Thymus (tissue), 11 donors: ENCODE data around the gene PAN3. TPM values are rescaled to one million over a fixed set of nuclear protein-coding genes. Genes with fewer than 3 reads are reported as not detected.
A peak's percentile ranks its signal among the peaks of the same experiment; 100 is the strongest.

Experiments used
- DNase-seq, 9 donors: peaks; one replicate each; pipeline ENCODE4 v3.0.0-alpha.2; 2013; ENCODE audit warnings: low spot score in 9 of 9, low read depth in 6 of 9, missing footprints in 1 of 9
- H3K27ac ChIP-seq, 2 donors: one replicate each; pipeline ENCODE4 v1.5.1; 2013; ENCODE audit warnings: control low read depth in 1 of 2, low read depth in 1 of 2, low read length in 1 of 2, mild to moderate bottlenecking in 1 of 2, moderate library complexity in 1 of 2
- H3K27me3 ChIP-seq, 2 donors: one replicate each; pipeline ENCODE4 v1.5.1; 2013; ENCODE audit warnings: low read length in 1 of 2; ENCODE audit not compliant: control insufficient read depth in 2 of 2, insufficient read depth in 1 of 2
- H3K36me3 ChIP-seq, 2 donors: one replicate each; pipeline ENCODE4 v1.5.1; 2013; ENCODE audit warnings: low read length in 1 of 2, mild to moderate bottlenecking in 1 of 2, moderate library complexity in 1 of 2; ENCODE audit not compliant: control insufficient read depth in 2 of 2, insufficient read depth in 2 of 2
- H3K4me1 ChIP-seq, 2 donors: one replicate each; pipeline ENCODE4 v1.5.1; 2013; ENCODE audit warnings: low read length in 2 of 2; ENCODE audit not compliant: control insufficient read depth in 2 of 2, insufficient read depth in 2 of 2
- H3K4me3 ChIP-seq, 2 donors: one replicate each; pipeline ENCODE4 v1.5.1; 2013; ENCODE audit warnings: low read length in 2 of 2, control low read depth in 1 of 2, mild to moderate bottlenecking in 1 of 2
- H3K9me3 ChIP-seq, 2 donors: one replicate each; pipeline ENCODE4 v1.5.1; 2013; ENCODE audit warnings: low read length in 1 of 2, mild to moderate bottlenecking in 1 of 2; ENCODE audit not compliant: control insufficient read depth in 2 of 2, insufficient read depth in 1 of 2
- WGBS: extraction: QIAGEN DNeasy Blood & Tissue Kit; methylation state at CpG from one replicate; pipeline ENCODE4 v1.1.7; 2013; 5-methylcytosine and 5-hydroxymethylcytosine counted together
- polyA plus RNA-seq: library from polyadenylated mRNA; stranded (reverse); fragments of 200-250 nt; gene quantifications from one replicate; pipeline ENCODE4 v1.2.3, GENCODE V29; 2013
- total RNA-seq: library from RNA; stranded (reverse); fragments of 120-200 nt; gene quantifications from one replicate; pipeline ENCODE4 v1.2.4, GENCODE V29; 2013
- donor health status: healthy.

PAN3 gene
- total and polyA plus RNA-seq, 2 donors, result 22.1 to 46.1 TPM

GRCh38 chr13:28286263-28286662 is 147.9 kb downstream of the PAN3 start:
- 93% methylated on average over 1 of the region's 1 CpG for WGBS
- peaks cover 18 to 59% of the 10 kb centered on the region in 2 donors for H3K36me3 ChIP-seq

DNA sequence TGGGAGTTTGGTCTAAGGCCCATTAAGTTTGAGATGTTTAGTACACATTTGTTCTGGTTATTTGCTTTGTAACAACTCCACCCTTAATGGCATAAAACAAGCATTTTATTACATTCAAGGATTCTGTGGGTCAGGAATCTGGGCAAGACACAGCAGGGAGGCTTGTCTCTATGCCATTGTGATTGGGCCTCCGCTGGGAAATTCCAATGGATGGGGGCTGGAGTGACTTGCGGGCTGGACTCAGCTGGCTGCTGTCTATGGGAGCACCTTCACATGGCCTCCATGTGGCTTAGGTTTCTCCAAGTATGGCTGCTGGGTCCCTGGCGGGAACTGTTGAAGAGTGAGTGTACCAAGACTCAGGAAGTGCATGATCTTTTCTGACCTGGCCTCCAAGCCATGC is 159.0 kb downstream of the PAN3 start:
- H3K4me3 ChIP-seq, result no peak overlapping the region
- WGBS, result 98% methylated on average over 3 of the region's 3 CpGs
- no peaks in the 10 kb centered on the region for H3K9me3 ChIP-seq
- no peaks in the 10 kb centered on the region for H3K4me1 ChIP-seq
- no peak for DNase-seq
- H3K27ac ChIP-seq, result no peak overlapping the region
- peaks cover 7 to 18% of the 10 kb centered on the region in 2 donors for H3K36me3 ChIP-seq
- no peaks in the 10 kb centered on the region for H3K27me3 ChIP-seq

More at GRCh38 chr13:28286263-28286662, 147.9 kb downstream of the PAN3 start:
- Histone ChIP-seq H3K9me3 (no peaks in the 10 kb centered on the region), H3K27me3 (no peaks in the 10 kb centered on the region), H3K27ac (no peak overlapping the region), H3K4me1 (no peaks in the 10 kb centered on the region), H3K4me3 (no peak overlapping the region)
- DNase-seq, result no peak

GRCh38 chr13:28299916-28300315 is 161.6 kb downstream of the PAN3 start:
- Histone ChIP-seq H3K27me3 (no peaks in the 10 kb centered on the region), H3K4me1 (no peaks in the 10 kb centered on the region), H3K36me3 (peaks cover 3% of the 10 kb centered on the region in 2 donors), H3K4me3 (no peak overlapping the region), H3K9me3 (no peaks in the 10 kb centered on the region), H3K27ac (no peak overlapping the region)
- DNase-seq, result no peak
- WGBS, result 98% methylated on average over 2 of the region's 2 CpGs

- Histone ChIP-seq H3K27me3 (no peaks in the 10 kb centered on the region), H3K36me3 (no peaks in the 10 kb centered on the region), H3K9me3 (no peaks in the 10 kb centered on the region), H3K4me3 (no peak overlapping the region), H3K4me1 (no peaks in the 10 kb centered on the region), H3K27ac (no peak overlapping the region)
- 75% methylated on average over 4 of the region's 4 CpGs for WGBS
- no peak for DNase-seq
Measured at GRCh38 chr13:28301839-28302238, 163.5 kb downstream of the PAN3 start.

- DNase-seq, result no peak
- Histone ChIP-seq H3K4me3 (no peak overlapping the region), H3K27me3 (no peaks in the 10 kb centered on the region), H3K4me1 (no peaks in the 10 kb centered on the region), H3K9me3 (no peaks in the 10 kb centered on the region), H3K27ac (no peak overlapping the region), H3K36me3 (no peaks in the 10 kb centered on the region)
- 71% methylated on average over 10 of the region's 10 CpGs for WGBS
Measured at GRCh38 chr13:28306325-28306724, 168.0 kb downstream of the PAN3 start.

GRCh38 chr13:28313579-28313978 is 175.2 kb downstream of the PAN3 start:
- Histone ChIP-seq H3K27me3 (no peaks in the 10 kb centered on the region), H3K36me3 (no peaks in the 10 kb centered on the region), H3K27ac (no peak overlapping the region), H3K4me3 (no peak overlapping the region), H3K4me1 (no peaks in the 10 kb centered on the region), H3K9me3 (no peaks in the 10 kb centered on the region)
- peak in 3 of 9 donors; percentile 7 to 47 (median 22) for DNase-seq
- 97% methylated on average over 6 of the region's 6 CpGs for WGBS

- H3K27ac ChIP-seq, result no peak overlapping the region
- H3K27me3 ChIP-seq, result no peaks in the 10 kb centered on the region
- H3K4me1 ChIP-seq, result no peaks in the 10 kb centered on the region
- DNase-seq, result no peak
- H3K36me3 ChIP-seq, result no peaks in the 10 kb centered on the region
- no peak overlapping the region for H3K4me3 ChIP-seq
- no peaks in the 10 kb centered on the region for H3K9me3 ChIP-seq
- WGBS, result 98% methylated on average over 6 of the region's 6 CpGs
Measured at GRCh38 chr13:28314879-28315278, 176.5 kb downstream of the PAN3 start.

GRCh38 chr13:28316129-28316528 is 177.8 kb downstream of the PAN3 start:
- Histone ChIP-seq H3K27me3 (no peaks in the 10 kb centered on the region), H3K36me3 (no peaks in the 10 kb centered on the region), H3K4me3 (no peak overlapping the region), H3K4me1 (no peaks in the 10 kb centered on the region), H3K9me3 (no peaks in the 10 kb centered on the region), H3K27ac (no peak overlapping the region)
- WGBS, result 84% methylated on average over 5 of the region's 5 CpGs
- DNase-seq, result no peak

GRCh38 chr13:28316836-28317235 is 178.5 kb downstream of the PAN3 start:
- Histone ChIP-seq H3K36me3 (no peaks in the 10 kb centered on the region), H3K4me3 (no peak overlapping the region), H3K9me3 (no peaks in the 10 kb centered on the region), H3K4me1 (no peaks in the 10 kb centered on the region), H3K27me3 (no peaks in the 10 kb centered on the region), H3K27ac (no peak overlapping the region)
- DNase-seq, result no peak
- WGBS, result 74% methylated on average over 7 of the region's 7 CpGs

DNA sequence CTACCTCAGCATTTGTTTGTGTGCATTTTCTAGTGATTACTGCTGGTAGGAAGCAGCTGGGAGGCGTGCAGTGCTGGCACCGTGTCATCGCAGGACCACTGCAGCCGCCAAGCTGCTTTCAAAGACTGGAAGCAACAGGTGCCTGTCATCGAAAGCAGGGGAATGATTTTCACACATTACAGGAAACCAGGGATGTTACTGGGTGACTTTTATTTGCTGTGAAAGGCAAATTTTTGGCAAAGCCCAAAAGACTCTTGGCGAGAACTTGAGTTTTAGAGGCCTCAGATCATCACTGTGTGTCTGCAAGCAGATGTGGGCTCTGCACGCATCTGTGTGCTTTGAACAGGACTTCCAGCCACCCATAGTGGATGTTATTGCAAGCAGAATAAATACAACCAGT is 180.2 kb downstream of the PAN3 start:
- Histone ChIP-seq H3K9me3 (no peaks in the 10 kb centered on the region), H3K27me3 (no peaks in the 10 kb centered on the region), H3K36me3 (no peaks in the 10 kb centered on the region), H3K4me1 (no peaks in the 10 kb centered on the region), H3K4me3 (no peak overlapping the region), H3K27ac (no peak overlapping the region)
- WGBS, result 24% methylated on average over 7 of the region's 7 CpGs
- DNase-seq, result peak in 1 of 9 donors; percentile 33
